ENCODE results near the gene KCNIP1. TPM values are rescaled to one million over a fixed set of nuclear protein-coding genes. Genes with fewer than 3 reads are reported as not detected.

The KCNIP1 gene
- total RNA-seq, 2 donors from 2014 or later = 0.52 to 0.99 TPM

DNA sequence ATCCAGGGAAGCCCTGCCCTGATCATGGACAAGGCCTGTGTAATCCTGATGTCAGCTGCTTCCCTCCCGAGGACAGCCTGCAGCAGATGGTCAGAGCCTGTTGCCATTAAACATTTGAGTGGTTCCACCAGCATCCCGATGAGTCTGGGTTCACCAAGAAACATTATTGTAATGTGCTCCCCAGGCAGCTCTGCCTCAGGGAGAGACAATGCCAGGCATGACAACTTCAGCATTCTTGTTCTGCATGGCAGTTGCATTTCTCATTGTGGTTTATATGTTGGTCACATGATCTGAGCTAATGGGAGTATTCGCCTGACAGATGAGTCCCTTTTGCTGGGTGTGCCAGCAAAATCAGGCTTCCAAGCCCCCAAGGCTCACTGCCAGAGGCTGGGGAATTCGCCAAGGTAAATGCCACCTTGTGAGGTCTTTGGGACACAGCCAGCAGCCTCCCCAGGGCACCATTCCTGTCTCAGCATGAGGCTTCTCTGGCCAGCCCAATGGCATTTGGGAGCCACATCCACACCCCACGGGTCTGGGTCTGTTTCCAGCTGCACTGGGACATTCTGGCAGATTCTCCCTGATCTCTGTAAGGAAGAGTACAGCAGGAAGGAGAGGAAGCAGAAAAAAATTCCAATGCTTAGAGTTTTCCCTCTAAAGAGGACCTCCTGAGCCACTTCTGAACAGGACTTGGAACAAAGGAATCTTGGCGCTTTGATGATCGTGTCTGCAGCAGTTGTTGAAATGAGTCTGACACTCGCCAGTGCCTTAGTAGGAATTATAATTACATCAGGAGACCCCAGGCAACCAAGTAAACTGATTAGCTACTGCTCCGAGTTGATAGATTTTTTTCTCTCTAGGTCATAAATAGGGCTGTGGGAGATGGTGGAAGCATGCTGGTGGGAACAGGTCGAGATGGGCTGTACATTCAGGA lies 18.7 kb downstream of the KCNIP1 start:
- H3K9me3 ChIP-seq = no peaks in the 10 kb centered on the region
- no peaks in the 10 kb centered on the region for H3K36me3 ChIP-seq (replicated peaks in 1 of 2; ENCODE audit: insufficient read depth in 1 of 2, low read depth in 2 of 2)
- no peak overlapping the region for H3K4me3 ChIP-seq
- TF ChIP-seq CTCF (IDR thresholded peaks at IDR 0.05) (no peak), POLR2A (IDR thresholded peaks at IDR 0.05) (peak in 1 of 3 donors; percentile 32)
- peaks cover 22% of the 10 kb centered on the region for H3K4me1 ChIP-seq
- no peaks in the 10 kb centered on the region for H3K27me3 ChIP-seq
- ATAC-seq (peak; percentile 88), DNase-seq (peak; percentile 67 to 85 (median 76))
- 28 to 32% methylated on average over 10 of the region's 10 CpGs for WGBS, 2 donors
- intact Hi-C loops (cut with DNase I) = no loop called here
- H3K27ac ChIP-seq = peak overlapping the region; percentile 32 to 71 (median 60)

- no peak overlapping the region for H3K4me3 ChIP-seq
- intact Hi-C loops (cut with DNase I) = no loop called here
- H3K27ac ChIP-seq = peak overlapping the region in 3 of 4 donors; percentile 32 to 71 (median 59)
- WGBS, 2 donors = 20 to 24% methylated on average over 7 to 10 of the region's 10 CpGs
- H3K27me3 ChIP-seq = no peaks in the 10 kb centered on the region
- peaks cover 22% of the 10 kb centered on the region for H3K4me1 ChIP-seq
- TF ChIP-seq POLR2A (IDR thresholded peaks at IDR 0.05) = no peak
- no peak for TF ChIP-seq CTCF (IDR thresholded peaks at IDR 0.05)
- H3K9me3 ChIP-seq = no peaks in the 10 kb centered on the region
- H3K36me3 ChIP-seq (replicated peaks in 1 of 2; ENCODE audit: insufficient read depth in 1 of 2, low read depth in 2 of 2) = no peaks in the 10 kb centered on the region
- DNase-seq (peak; percentile 14 to 44 (median 17)), ATAC-seq (peak; percentile 45)
These were observed 19.3 kb downstream of the KCNIP1 start for GRCh38 chr5:170523142-170523551.

DNA sequence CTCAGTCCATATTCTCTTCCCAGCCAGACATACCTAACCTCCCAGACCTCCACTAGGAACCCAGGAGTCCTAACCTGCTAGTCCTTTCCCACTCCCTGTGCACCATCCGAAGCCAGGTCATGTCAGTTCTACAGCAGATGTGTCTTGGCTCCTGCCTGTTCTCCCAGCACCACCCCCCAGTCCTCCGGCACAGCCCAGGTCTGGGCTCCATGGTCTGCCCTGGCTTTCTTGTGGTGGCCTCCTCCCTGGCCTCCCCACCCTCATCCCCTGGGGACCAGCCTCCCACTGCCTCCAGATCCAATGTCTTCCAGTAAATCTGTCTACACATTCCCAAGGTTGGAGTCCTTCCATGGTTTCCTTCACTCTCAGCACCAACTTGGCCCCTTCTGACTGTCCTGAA lies 20.0 kb downstream of the KCNIP1 start:
- TF ChIP-seq POLR2A (IDR thresholded peaks at IDR 0.05) (no peak), CTCF (IDR thresholded peaks at IDR 0.05) (no peak)
- Histone ChIP-seq H3K27me3 (no peaks in the 10 kb centered on the region), H3K4me3 (no peak overlapping the region), H3K9me3 (no peaks in the 10 kb centered on the region), H3K4me1 (peaks cover 22% of the 10 kb centered on the region), H3K36me3 (replicated peaks in 1 of 2; ENCODE audit: insufficient read depth in 1 of 2, low read depth in 2 of 2) (no peaks in the 10 kb centered on the region), H3K27ac (no peak overlapping the region)
- intact Hi-C loops (cut with DNase I) = no loop called here
- WGBS, 2 donors = 65 to 80% methylated on average over 2 of the region's 2 CpGs
- no peak for DNase-seq
- no peak for ATAC-seq

DNA sequence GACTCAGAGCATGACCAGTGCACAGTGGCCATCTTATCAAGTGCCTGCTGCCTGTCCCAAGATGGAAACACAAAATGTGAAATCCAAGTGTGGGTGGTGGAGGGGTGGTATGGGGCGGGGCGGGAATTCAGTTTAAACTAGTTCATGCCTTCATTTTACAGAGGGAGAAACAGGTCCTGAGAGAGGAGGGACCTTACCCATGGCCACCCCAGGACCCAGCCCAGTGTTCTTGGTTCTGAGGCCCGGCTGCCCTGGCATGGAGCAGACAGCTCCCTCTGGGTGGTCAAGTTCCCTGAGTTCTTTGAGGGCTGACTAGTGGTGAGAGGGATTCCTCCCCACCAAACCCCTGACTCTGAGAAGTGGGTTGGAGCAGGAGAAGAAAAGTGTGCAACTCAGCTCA lies 20.8 kb downstream of the KCNIP1 start:
- H3K4me3 ChIP-seq = no peak overlapping the region
- no peaks in the 10 kb centered on the region for H3K9me3 ChIP-seq
- H3K27me3 ChIP-seq = no peaks in the 10 kb centered on the region
- ATAC-seq = no peak
- DNase-seq = no peak
- no peak for TF ChIP-seq POLR2A (IDR thresholded peaks at IDR 0.05)
- TF ChIP-seq CTCF (IDR thresholded peaks at IDR 0.05) = no peak
- 62 to 79% methylated on average over 3 of the region's 3 CpGs for WGBS, 2 donors
- intact Hi-C loops (cut with DNase I) = no loop called here
- peaks cover 22% of the 10 kb centered on the region for H3K4me1 ChIP-seq
- no peak overlapping the region for H3K27ac ChIP-seq
- H3K36me3 ChIP-seq (replicated peaks in 1 of 2; ENCODE audit: insufficient read depth in 1 of 2, low read depth in 2 of 2) = no peaks in the 10 kb centered on the region

All from body of pancreas (tissue), 4 donors.